Thymus (tissue), 11 donors: Measurements from ENCODE around the gene HCN2. TPM values are rescaled to one million over a fixed set of nuclear protein-coding genes. Genes with fewer than 3 reads are reported as not detected.
"Not testable (repeated sequence)": the region's sequence is repeated elsewhere in the genome, so short reads cannot be mapped to it uniquely, and the experiment has no call there.

ENCODE experiments used
- DNase-seq, 9 donors: peaks; one replicate each; pipeline ENCODE4 v3.0.0-alpha.2; 2013; ENCODE audit warnings: low spot score in 9 of 9, low read depth in 6 of 9, missing footprints in 1 of 9
- H3K27ac ChIP-seq, 2 donors: one replicate each; pipeline ENCODE4 v1.5.1; 2013; ENCODE audit warnings: control low read depth in 1 of 2, low read depth in 1 of 2, low read length in 1 of 2, mild to moderate bottlenecking in 1 of 2, moderate library complexity in 1 of 2
- H3K27me3 ChIP-seq, 2 donors: one replicate each; pipeline ENCODE4 v1.5.1; 2013; ENCODE audit warnings: low read length in 1 of 2; ENCODE audit not compliant: control insufficient read depth in 2 of 2, insufficient read depth in 1 of 2
- H3K36me3 ChIP-seq, 2 donors: one replicate each; pipeline ENCODE4 v1.5.1; 2013; ENCODE audit warnings: low read length in 1 of 2, mild to moderate bottlenecking in 1 of 2, moderate library complexity in 1 of 2; ENCODE audit not compliant: control insufficient read depth in 2 of 2, insufficient read depth in 2 of 2
- H3K4me1 ChIP-seq, 2 donors: one replicate each; pipeline ENCODE4 v1.5.1; 2013; ENCODE audit warnings: low read length in 2 of 2; ENCODE audit not compliant: control insufficient read depth in 2 of 2, insufficient read depth in 2 of 2
- H3K4me3 ChIP-seq, 2 donors: one replicate each; pipeline ENCODE4 v1.5.1; 2013; ENCODE audit warnings: low read length in 2 of 2, control low read depth in 1 of 2, mild to moderate bottlenecking in 1 of 2
- H3K9me3 ChIP-seq, 2 donors: one replicate each; pipeline ENCODE4 v1.5.1; 2013; ENCODE audit warnings: low read length in 1 of 2, mild to moderate bottlenecking in 1 of 2; ENCODE audit not compliant: control insufficient read depth in 2 of 2, insufficient read depth in 1 of 2
- WGBS: extraction: QIAGEN DNeasy Blood & Tissue Kit; methylation state at CpG from one replicate; pipeline ENCODE4 v1.1.7; 2013; 5-methylcytosine and 5-hydroxymethylcytosine counted together
- polyA plus RNA-seq: library from polyadenylated mRNA; stranded (reverse); fragments of 200-250 nt; gene quantifications from one replicate; pipeline ENCODE4 v1.2.3, GENCODE V29; 2013
- total RNA-seq: library from RNA; stranded (reverse); fragments of 120-200 nt; gene quantifications from one replicate; pipeline ENCODE4 v1.2.4, GENCODE V29; 2013
- donor health status: healthy.

The HCN2 gene
- total and polyA plus RNA-seq, 2 donors = 0.05 to 0.46 TPM

- Histone ChIP-seq H3K9me3 (no peaks in the 10 kb centered on the region), H3K4me1 (no peaks in the 10 kb centered on the region), H3K27me3 (peaks cover 10 to 28% of the 10 kb centered on the region in 2 donors), H3K27ac (no peak overlapping the region), H3K36me3 (peaks cover 45 to 49% of the 10 kb centered on the region in 2 donors), H3K4me3 (no peak overlapping the region)
- DNase-seq = no peak
- WGBS = 98% methylated on average over 31 of the region's 31 CpGs
Observed at GRCh38 chr19:582497-583197, 7.0 kb upstream of the HCN2 start.

DNA sequence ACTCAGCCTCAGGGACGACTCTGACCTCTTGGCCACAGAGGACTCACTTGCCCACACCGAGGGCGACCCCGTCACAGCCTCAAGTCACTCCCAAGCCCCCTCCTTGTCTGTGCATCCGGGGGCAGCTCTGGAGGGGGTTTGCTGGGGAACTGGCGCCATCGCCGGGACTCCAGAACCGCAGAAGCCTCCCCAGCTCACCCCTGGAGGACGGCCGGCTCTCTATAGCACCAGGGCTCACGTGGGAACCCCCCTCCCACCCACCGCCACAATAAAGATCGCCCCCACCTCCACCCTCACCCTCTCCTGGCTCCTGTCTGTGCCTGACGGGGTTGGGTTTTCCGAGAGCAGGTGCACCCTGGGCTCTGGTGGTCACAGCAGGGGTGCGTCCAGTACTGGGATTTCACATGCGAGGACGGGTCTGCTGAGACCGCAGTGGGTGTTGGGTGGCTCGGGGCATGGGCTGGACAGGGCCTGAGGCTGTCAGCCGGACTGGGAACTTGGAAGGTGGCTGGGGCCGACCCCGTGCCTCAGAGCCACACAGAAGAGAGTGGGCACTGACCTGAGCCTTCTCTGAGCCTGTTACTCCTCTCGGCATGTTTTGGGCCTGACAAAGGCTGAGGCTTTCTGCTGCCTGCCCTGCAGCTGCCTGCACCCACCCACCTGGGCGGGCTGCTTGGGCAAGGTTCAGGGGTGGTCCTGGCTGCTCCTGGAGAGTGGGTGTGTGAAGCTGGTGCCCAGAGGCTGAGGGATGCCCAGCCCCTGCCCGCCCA lies 6.3 kb upstream of the HCN2 start:
- H3K9me3 ChIP-seq = no peaks in the 10 kb centered on the region
- H3K4me3 ChIP-seq = no peak overlapping the region
- H3K36me3 ChIP-seq = peaks cover 39 to 45% of the 10 kb centered on the region in 2 donors
- peaks cover 18 to 35% of the 10 kb centered on the region in 2 donors for H3K27me3 ChIP-seq
- 96% methylated on average over 27 of the region's 27 CpGs for WGBS
- H3K4me1 ChIP-seq = no peaks in the 10 kb centered on the region
- H3K27ac ChIP-seq = no peak overlapping the region
- no peak for DNase-seq

- Histone ChIP-seq H3K27ac (no peak overlapping the region), H3K9me3 (peaks cover 0 to 2% of the 10 kb centered on the region in 2 donors), H3K36me3 (peaks cover 37 to 44% of the 10 kb centered on the region in 2 donors), H3K27me3 (peaks cover 23 to 40% of the 10 kb centered on the region in 2 donors), H3K4me1 (no peaks in the 10 kb centered on the region), H3K4me3 (no peak overlapping the region)
- 96% methylated on average over 5 of the region's 5 CpGs for WGBS
- DNase-seq = no peak
Observed at GRCh38 chr19:583968-584239, 5.8 kb upstream of the HCN2 start.

DNA sequence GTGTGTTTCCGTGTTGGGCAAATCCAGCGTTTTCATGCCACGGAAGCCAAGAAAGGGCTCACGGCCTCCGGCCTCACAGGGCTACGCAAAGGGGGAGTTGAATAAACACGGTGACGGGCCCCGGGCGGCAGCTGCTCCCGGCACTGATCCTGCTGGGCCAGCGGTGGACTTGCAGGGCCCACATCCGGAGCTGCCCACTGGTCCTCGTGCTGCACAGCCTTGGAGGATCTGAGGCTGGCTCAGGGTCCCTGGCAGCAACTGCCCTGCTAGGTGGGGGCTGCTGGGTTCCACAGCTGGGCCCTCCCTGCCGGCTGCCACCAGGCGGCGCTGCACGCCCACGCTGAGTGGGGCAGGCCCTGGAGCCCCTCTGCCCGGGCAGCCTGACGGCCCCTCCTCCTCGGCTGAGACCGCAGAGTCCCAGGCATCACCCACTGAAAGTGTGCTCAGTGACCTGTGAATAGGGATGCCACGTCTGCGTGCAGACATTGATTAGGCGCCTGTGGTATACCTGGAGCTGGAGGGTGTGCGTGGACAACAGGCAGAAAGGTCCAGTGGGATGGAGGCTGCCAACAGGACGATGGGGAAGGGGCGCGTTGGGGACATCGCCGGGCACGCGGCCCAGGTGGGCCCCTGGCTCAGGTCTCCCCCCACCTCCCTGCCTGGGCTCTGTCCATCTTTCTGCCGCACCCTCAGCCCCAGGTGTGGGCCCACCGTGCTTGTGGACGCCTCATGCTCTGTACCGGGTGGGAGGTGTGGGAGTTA lies 5.3 kb upstream of the HCN2 start:
- Histone ChIP-seq H3K27ac (no peak overlapping the region), H3K36me3 (peaks cover 31 to 39% of the 10 kb centered on the region in 2 donors), H3K9me3 (peaks cover 0 to 4% of the 10 kb centered on the region in 2 donors), H3K4me3 (no peak overlapping the region), H3K4me1 (peaks cover 0 to 4% of the 10 kb centered on the region in 2 donors), H3K27me3 (peaks cover 28 to 45% of the 10 kb centered on the region in 2 donors)
- peak in 7 of 9 donors; percentile 29 to 72 (median 50) for DNase-seq
- WGBS = 49% methylated on average over 38 of the region's 38 CpGs

- WGBS = 90% methylated on average over 34 of the region's 34 CpGs
- DNase-seq, H3K27ac ChIP-seq, H3K4me3 ChIP-seq, H3K9me3 ChIP-seq, H3K4me1 ChIP-seq: not testable (repeated sequence)
- Histone ChIP-seq H3K36me3 (peaks cover 25 to 31% of the 10 kb centered on the region in 2 donors), H3K27me3 (peaks cover 30 to 47% of the 10 kb centered on the region in 2 donors)
Observed at GRCh38 chr19:585146-585545, 4.5 kb upstream of the HCN2 start.

DNA sequence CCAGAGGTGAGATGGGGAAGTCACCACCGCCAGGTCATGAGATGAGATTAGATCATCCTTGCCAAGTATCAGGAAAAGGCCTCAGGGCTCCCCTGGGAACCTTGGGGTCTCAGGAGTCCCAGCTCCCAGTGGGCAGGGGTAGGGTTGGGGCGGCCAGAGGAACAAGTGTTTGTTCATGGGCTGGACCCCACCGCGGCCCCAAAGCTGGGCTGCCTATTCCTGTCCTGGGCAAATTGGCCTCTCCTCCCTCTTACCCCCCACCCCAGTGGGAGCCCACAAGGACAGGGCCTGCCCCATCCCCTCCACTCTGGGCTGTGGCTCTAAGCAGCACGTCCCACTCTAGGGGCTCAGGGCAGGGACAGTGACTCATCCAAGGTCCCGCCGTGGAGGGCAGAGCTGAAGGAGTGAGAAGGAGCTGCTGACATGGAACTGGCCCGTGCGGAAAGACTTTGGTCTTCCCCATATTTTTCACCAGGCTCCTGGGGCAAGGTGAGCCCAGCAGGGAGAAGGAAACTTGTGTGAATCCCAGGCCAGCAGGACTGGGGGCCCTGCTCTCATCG lies 4.0 kb upstream of the HCN2 start:
- Histone ChIP-seq H3K9me3 (peaks cover 0 to 4% of the 10 kb centered on the region in 2 donors), H3K36me3 (peaks cover 20 to 27% of the 10 kb centered on the region in 2 donors), H3K4me1 (peaks cover 0 to 4% of the 10 kb centered on the region in 2 donors), H3K27ac (no peak overlapping the region), H3K4me3 (no peak overlapping the region), H3K27me3 (peaks cover 33 to 51% of the 10 kb centered on the region in 2 donors)
- DNase-seq = no peak
- WGBS = 88% methylated on average over 10 of the region's 10 CpGs

DNA sequence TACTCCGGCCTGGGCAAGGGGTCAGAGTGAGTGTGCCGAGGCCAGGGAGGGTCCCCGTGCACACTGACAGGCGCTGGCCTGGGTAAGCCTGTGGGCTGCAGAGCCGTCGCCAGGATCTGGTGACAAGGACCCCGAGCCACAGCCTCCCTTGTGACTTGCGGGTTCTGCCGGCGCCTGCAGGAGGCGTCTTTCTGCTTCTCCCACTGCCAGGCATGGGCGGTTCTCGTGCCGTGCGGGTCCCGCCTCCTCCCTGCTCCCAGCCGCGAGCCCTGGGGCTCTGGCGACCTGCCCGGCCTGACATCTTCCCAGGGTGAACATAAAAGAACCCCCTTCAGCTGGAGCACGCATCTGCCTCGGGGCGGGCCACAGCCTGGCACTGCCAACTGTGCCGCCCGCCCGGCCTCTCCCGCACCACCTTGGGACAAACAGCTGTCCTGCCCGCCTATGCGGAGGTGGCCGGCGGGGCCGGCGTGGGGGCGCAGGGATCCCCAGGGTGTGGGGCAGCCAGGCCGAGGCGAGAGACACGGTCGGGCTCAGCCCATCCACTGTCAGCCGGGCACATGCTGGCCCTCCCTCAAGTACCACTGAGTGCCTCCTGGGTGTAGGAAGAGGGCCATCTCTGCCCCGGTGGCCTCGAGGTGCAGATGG lies 1.5 kb upstream of the HCN2 start:
- Histone ChIP-seq H3K4me3 (no peak overlapping the region), H3K9me3 (peaks cover 0 to 4% of the 10 kb centered on the region in 2 donors), H3K27ac (no peak overlapping the region), H3K36me3 (peaks cover 0 to 4% of the 10 kb centered on the region in 2 donors), H3K27me3 (peaks cover 55 to 77% of the 10 kb centered on the region in 2 donors), H3K4me1 (peaks cover 0 to 4% of the 10 kb centered on the region in 2 donors)
- DNase-seq = peak in 1 of 9 donors; percentile 46
- 12% methylated on average over 41 of the region's 41 CpGs for WGBS

DNA sequence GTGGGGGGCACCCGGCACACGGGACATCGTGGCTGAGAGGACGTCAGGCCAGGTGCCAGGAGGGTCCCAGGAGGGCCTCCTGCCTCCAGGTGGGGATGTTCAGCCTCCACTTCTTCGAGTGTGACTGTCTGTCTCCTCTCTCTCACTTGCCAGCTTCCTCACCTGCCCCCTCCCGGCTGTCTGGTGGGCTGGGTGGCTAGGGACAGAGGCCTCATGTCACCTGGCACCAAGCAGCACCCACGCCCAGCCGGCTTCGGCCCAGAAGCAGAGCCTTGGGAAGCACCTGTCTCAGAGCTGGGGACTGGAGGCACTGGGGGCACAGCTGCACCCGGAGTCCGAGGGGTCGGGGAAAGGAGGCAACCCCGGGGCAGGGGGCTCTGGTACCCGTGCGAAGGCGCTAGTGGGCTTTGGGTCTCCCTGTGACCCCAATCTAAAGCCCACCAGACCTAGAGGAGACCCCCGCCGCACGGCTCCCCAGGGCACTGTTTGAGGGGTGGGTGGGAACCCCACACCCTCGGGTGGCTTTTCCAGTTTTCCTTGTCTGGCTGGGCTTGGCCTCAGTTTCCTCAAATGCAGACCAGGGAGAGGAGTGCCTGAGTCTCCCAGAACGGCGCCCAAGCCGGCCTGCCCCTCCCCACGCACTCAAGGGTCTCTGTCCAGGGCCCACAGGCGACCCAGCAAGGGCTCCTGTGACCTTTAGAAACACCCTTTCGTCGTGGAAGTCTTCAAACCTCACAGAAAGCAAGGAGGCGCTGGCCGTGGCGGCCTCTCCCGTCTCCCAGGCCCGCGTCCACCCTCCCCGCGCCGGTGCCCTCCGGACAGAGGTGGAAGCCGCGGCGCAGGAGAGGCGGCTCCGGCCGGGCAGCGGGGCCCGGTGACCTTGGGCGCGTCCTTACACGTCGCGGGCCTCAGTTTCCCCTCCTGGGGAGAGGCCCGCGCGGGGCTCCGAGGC lies 664 bp upstream of the HCN2 start:
- Histone ChIP-seq H3K27ac (no peak overlapping the region), H3K27me3 (peaks cover 55 to 85% of the 10 kb centered on the region in 2 donors), H3K36me3 (no peaks in the 10 kb centered on the region), H3K9me3 (peaks cover 0 to 4% of the 10 kb centered on the region in 2 donors), H3K4me3 (peak overlapping the region in 1 of 2 donors; percentile 45), H3K4me1 (peaks cover 0 to 4% of the 10 kb centered on the region in 2 donors)
- DNase-seq = no peak
- WGBS = 21% methylated on average over 54 of the region's 54 CpGs
